RWPE2 (cell line): Measurements from ENCODE around the gene PDAP1.

ENCODE experiments used
- ATAC-seq: fragments of 200-7000 bp; cut with Tn5 transposase; 3 replicates; pipeline ENCODE4 v1.9.1; 2021; ENCODE audit warnings: low read depth
- DNase-seq: peaks from one replicate; pipeline ENCODE4 v3.0.0-alpha.2; 2020; ENCODE audit warnings: low spot score
- H3K27ac ChIP-seq: fragments of 450-650 bp; 2 replicates; pipeline ENCODE4 v1.5.1; 2017; ENCODE audit warnings: mild to moderate bottlenecking; ENCODE audit not compliant: poor library complexity, severe bottlenecking
- H3K27me3 ChIP-seq: fragments of 250-450 bp; sonication (Bioruptor Pico); 2 replicates; pipeline ENCODE4 v1.5.1; 2021; ENCODE audit warnings: mild to moderate bottlenecking, moderate library complexity; ENCODE audit not compliant: insufficient read depth, poor library complexity, severe bottlenecking
- H3K36me3 ChIP-seq: fragments of 250-450 bp; sonication (Bioruptor Pico); 2 replicates; pipeline ENCODE4 v1.5.1; 2020; ENCODE audit warnings: low read depth, mild to moderate bottlenecking, moderate library complexity
- H3K4me1 ChIP-seq: fragments of 250-450 bp; sonication (Bioruptor Pico); 2 replicates; pipeline ENCODE4 v1.5.1; 2021; ENCODE audit warnings: mild to moderate bottlenecking, moderate library complexity; ENCODE audit not compliant: insufficient read depth, poor library complexity, severe bottlenecking
- H3K4me3 ChIP-seq: fragments of 250-450 bp; sonication (Bioruptor Pico); 2 replicates; pipeline ENCODE4 v1.5.1; 2021; ENCODE audit warnings: mild to moderate bottlenecking, moderate library complexity; ENCODE audit not compliant: severe bottlenecking
- H3K9me3 ChIP-seq: fragments of 250-450 bp; sonication (Bioruptor Pico); 2 replicates; pipeline ENCODE4 v1.5.1; 2021; ENCODE audit warnings: mild to moderate bottlenecking, moderate library complexity; ENCODE audit not compliant: severe bottlenecking
- CTCF ChIP-seq: fragments of 450-650 bp; IDR thresholded peaks from one replicate; pipeline ENCODE4 v1.5.1; 2017; ENCODE audit warnings: mild to moderate bottlenecking, moderate library complexity; ENCODE audit not compliant: poor library complexity, severe bottlenecking

The PDAP1 gene

GRCh38 chr7:99386584-99387238, 21.7 kb downstream of the PDAP1 start:
- Histone ChIP-seq H3K27ac (no peak overlapping the region), H3K27me3 (no peaks in the 10 kb centered on the region), H3K4me3 (no peak overlapping the region), H3K4me1 (no peaks in the 10 kb centered on the region), H3K9me3 (no peaks in the 10 kb centered on the region), H3K36me3 (peaks cover 76% of the 10 kb centered on the region)
- ATAC-seq, result no peak
- DNase-seq, result no peak
- TF ChIP-seq CTCF, result peak; percentile 35

GRCh38 chr7:99385564-99385963, 22.8 kb downstream of the PDAP1 start:
- ATAC-seq (no peak), DNase-seq (no peak)
- Histone ChIP-seq H3K9me3 (no peaks in the 10 kb centered on the region), H3K27me3 (no peaks in the 10 kb centered on the region), H3K4me3 (no peak overlapping the region), H3K36me3 (peaks cover 76% of the 10 kb centered on the region), H3K4me1 (peaks cover 2% of the 10 kb centered on the region), H3K27ac (no peak overlapping the region)
- TF ChIP-seq CTCF, result no peak

- H3K27ac ChIP-seq, result no peak overlapping the region
- peaks cover 75% of the 10 kb centered on the region for H3K36me3 ChIP-seq
- no peak for ATAC-seq
- H3K9me3 ChIP-seq, result no peaks in the 10 kb centered on the region
- no peak for TF ChIP-seq CTCF
- DNase-seq, result no peak
- H3K4me1 ChIP-seq, result peaks cover 11% of the 10 kb centered on the region
- H3K27me3 ChIP-seq, result no peaks in the 10 kb centered on the region
- H3K4me3 ChIP-seq, result no peak overlapping the region
Measured at GRCh38 chr7:99384523-99384922, 23.9 kb downstream of the PDAP1 start.

- Histone ChIP-seq H3K36me3 (peaks cover 75% of the 10 kb centered on the region), H3K27me3 (no peaks in the 10 kb centered on the region), H3K27ac (no peak overlapping the region), H3K4me3 (no peak overlapping the region), H3K9me3 (no peaks in the 10 kb centered on the region), H3K4me1 (peaks cover 17% of the 10 kb centered on the region)
- TF ChIP-seq CTCF, result no peak
- DNase-seq, result no peak
- ATAC-seq, result no peak
Measured at GRCh38 chr7:99383791-99384370, 24.5 kb downstream of the PDAP1 start.

- Histone ChIP-seq H3K36me3 (peaks cover 73% of the 10 kb centered on the region), H3K27ac (no peak overlapping the region), H3K9me3 (no peaks in the 10 kb centered on the region), H3K4me1 (peaks cover 19% of the 10 kb centered on the region), H3K27me3 (no peaks in the 10 kb centered on the region), H3K4me3 (no peak overlapping the region)
- ATAC-seq, result no peak
- DNase-seq, result no peak
- no peak for TF ChIP-seq CTCF
Measured at GRCh38 chr7:99383203-99383602, 25.2 kb downstream of the PDAP1 start.
